Measurements from ENCODE around the gene PRR16.

DNA sequence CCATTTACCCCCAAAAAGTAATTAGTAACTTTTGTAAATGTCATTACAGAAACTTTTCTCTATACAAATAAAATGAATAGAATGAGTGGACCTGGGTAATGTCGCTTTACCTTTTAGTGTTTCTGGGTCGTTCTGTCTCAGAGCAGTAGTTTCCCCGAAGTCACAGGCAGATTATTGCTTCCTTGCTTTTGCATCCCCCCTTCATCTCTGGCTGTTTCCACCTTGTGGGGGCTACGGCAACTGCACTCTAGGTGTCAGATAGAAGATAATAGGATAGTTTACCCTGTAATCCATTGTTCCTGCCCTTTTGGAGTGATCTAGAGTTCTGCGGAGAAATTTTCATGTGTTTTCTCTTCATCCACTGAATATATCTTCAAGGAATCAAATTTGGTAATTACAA, 68.7 kb downstream of the PRR16 start:
- TF ChIP-seq, protein P1, sequence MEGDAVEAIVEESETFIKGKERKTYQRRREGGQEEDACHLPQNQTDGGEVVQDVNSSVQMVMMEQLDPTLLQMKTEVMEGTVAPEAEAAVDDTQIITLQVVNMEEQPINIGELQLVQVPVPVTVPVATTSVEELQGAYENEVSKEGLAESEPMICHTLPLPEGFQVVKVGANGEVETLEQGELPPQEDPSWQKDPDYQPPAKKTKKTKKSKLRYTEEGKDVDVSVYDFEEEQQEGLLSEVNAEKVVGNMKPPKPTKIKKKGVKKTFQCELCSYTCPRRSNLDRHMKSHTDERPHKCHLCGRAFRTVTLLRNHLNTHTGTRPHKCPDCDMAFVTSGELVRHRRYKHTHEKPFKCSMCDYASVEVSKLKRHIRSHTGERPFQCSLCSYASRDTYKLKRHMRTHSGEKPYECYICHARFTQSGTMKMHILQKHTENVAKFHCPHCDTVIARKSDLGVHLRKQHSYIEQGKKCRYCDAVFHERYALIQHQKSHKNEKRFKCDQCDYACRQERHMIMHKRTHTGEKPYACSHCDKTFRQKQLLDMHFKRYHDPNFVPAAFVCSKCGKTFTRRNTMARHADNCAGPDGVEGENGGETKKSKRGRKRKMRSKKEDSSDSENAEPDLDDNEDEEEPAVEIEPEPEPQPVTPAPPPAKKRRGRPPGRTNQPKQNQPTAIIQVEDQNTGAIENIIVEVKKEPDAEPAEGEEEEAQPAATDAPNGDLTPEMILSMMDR (IDR thresholded peaks at IDR 0.05; ENCODE audit: poor library complexity) = no peak
- TF ChIP-seq EZH2 (IDR thresholded peaks at IDR 0.05; ENCODE audit: borderline replicate concordance) = no peak
